ENCODE measurements around the gene APOBEC3G. TPM values are rescaled to one million over a fixed set of nuclear protein-coding genes. Genes with fewer than 3 reads are reported as not detected.

APOBEC3G gene
- total and polyA plus RNA-seq, 10 of the 15 experiments (the other 5 are each of a cell fraction or from before 2014, with no cell fraction given): 103 to 232 (median 152) TPM

- TF ChIP-seq EED (IDR thresholded peaks at IDR 0.05; ENCODE audit: low read depth) (peak; percentile 74), HCFC1 (IDR thresholded peaks at IDR 0.05; ENCODE audit: low read length) (no peak), NFIC (IDR thresholded peaks at IDR 0.05; ENCODE audit: low read depth, low read length) (0 out of 2 replicates have a peak, but pooled peaks have one; percentile 37), NFXL1 (IDR thresholded peaks at IDR 0.05; ENCODE audit: borderline replicate concordance) (peak; percentile 93; the same call in 1 of the 2 replicates), ATF7 (IDR thresholded peaks at IDR 0.05; ENCODE audit: low read depth) (no peak), ZBTB40 (IDR thresholded peaks at IDR 0.05; ENCODE audit: borderline replicate concordance) (no peak), NFYB (IDR thresholded peaks at IDR 0.05; ENCODE audit: insufficient read depth, low read depth, low read length) (no peak), E4F1 (IDR thresholded peaks at IDR 0.05; ENCODE audit: borderline replicate concordance, partially characterized antibody) (no peak), CREB1 (IDR thresholded peaks at IDR 0.05; ENCODE audit: low read depth) (no peak), CHD4 (IDR thresholded peaks at IDR 0.05) (no peak), TBL1XR1 (IDR thresholded peaks at IDR 0.05; ENCODE audit: low read depth, low read length) (peak; percentile 62; the same call in 1 of the 2 replicates), RFX5 (IDR thresholded peaks at IDR 0.05; ENCODE audit: low read depth, low read length) (no peak), JUNB (IDR thresholded peaks at IDR 0.05) (no peak), MYC (IDR thresholded peaks at IDR 0.05; ENCODE audit: insufficient read depth, insufficient read length, insufficient replicate concordance, low read length, severe bottlenecking) (no peak), ZSCAN29 (IDR thresholded peaks at IDR 0.05) (no peak), BCL3 (IDR thresholded peaks at IDR 0.05; ENCODE audit: borderline replicate concordance, insufficient read depth, low read depth, low read length, poor library complexity, severe bottlenecking) (peak; percentile 17), IKZF2 (IDR thresholded peaks at IDR 0.05) (peak; percentile 76 to 81), HDAC6 (IDR thresholded peaks at IDR 0.05; ENCODE audit: unreplicated experiment) (no peak)
These were observed 20.3 kb downstream of the APOBEC3G start, which contains the start of gene APOBEC3H (continued) for GRCh38 chr22:39097098-39098020.
